ENCODE data around the gene CLSTN1. TPM values are rescaled to one million over a fixed set of nuclear protein-coding genes. Genes with fewer than 3 reads are reported as not detected.
A peak's percentile ranks its signal among the peaks of the same experiment; 100 is the strongest.
"Not testable (repeated sequence)": the region's sequence is repeated elsewhere in the genome, so short reads cannot be mapped to it uniquely, and the experiment has no call there.

Gene CLSTN1
- total RNA-seq, 2 donors from 2014 or later, result 31.7 to 34.1 TPM

DNA sequence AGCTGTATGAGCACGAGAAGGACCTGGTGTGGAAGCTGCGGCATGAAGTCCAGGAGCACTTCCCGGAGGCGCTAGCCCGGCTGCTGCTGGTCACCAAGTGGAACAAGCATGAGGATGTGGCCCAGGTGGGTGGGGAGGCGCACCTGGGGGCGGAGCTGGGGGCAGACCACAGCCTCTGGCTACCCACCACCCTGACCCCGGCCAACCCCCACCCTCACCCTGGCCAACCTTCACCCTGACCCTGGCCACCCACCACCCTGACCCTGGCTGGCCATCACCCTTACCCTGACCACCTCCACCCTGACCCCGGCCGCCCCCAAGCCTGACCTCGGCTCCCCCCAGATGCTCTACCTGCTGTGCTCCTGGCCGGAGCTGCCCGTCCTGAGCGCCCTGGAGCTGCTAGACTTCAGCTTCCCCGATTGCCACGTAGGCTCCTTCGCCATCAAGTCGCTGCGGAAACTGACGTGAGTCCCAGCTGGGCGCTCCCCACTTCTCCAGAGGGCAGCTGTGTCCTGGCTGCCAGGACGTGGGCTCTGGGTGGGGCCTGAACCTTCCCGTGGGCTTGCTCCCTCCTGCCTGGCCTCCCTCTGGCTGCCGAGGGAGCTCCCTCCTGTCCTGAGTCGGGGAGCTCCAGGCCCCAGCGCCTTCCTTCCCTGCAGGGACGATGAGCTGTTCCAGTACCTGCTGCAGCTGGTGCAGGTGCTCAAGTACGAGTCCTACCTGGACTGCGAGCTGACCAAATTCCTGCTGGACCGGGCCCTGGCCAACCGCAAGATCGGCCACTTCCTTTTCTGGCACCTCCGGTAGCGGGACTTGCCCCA, 102.8 kb downstream of the CLSTN1 start:
- DNase-seq (no peak), ATAC-seq (replicated peaks in 1 of 2) (no peak)
- Mint-ChIP-seq H3K4me3 (peak overlapping the region; percentile 25 to 47), H3K9me3 (peaks cover 0 to 4% of the 10 kb centered on the region in 2 donors), H3K36me3 (ENCODE audit: insufficient read depth in 2 of 2) (peaks cover 23 to 53% of the 10 kb centered on the region in 2 donors), H3K27ac (peak overlapping the region; percentile 38), H3K27me3 (ENCODE audit: low read depth) (no peaks in the 10 kb centered on the region), H3K4me1 (ENCODE audit: low read depth) (peaks cover 62% of the 10 kb centered on the region)

DNA sequence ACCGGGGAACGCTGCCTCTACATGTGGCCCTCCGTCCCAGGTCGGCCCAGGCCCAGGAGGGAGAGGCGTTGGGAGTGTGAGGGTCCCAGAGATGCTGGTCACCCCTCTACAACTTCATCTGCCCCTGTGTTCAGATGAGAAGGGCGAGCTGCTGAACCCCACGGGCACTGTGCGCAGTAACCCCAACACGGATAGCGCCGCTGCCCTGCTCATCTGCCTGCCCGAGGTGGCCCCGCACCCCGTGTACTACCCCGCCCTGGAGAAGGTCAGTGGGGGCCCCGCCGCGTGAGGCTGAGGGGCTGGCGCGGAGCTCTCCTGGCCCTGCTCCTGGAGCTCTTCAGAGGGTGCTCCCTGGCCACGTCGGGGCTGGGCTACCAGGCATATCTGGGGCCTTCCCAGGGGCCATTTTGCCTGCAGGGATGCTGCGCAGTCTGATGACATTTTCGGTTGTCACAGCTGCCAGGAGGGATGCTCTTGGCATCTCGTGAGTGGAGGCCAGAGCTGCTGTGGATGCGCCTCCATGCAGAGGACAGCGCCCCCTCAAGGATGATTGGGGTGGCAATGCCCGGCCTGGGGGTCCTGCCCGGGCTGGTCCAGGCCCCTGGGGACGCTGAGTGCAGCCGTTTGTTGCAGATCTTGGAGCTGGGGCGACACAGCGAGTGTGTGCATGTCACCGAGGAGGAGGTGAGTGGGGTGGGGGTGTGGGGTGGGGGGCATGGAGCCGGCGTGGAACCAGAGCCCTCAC, 103.6 kb downstream of the CLSTN1 start:
- Mint-ChIP-seq H3K4me1 (ENCODE audit: low read depth) (peaks cover 67% of the 10 kb centered on the region), H3K27ac (no peak overlapping the region), H3K4me3 (peak overlapping the region; percentile 20 to 34), H3K36me3 (ENCODE audit: insufficient read depth in 2 of 2) (peaks cover 25 to 53% of the 10 kb centered on the region in 2 donors), H3K9me3 (peaks cover 0 to 4% of the 10 kb centered on the region in 2 donors), H3K27me3 (ENCODE audit: low read depth) (no peaks in the 10 kb centered on the region)
- DNase-seq (no peak), ATAC-seq (replicated peaks in 1 of 2) (no peak)

DNA sequence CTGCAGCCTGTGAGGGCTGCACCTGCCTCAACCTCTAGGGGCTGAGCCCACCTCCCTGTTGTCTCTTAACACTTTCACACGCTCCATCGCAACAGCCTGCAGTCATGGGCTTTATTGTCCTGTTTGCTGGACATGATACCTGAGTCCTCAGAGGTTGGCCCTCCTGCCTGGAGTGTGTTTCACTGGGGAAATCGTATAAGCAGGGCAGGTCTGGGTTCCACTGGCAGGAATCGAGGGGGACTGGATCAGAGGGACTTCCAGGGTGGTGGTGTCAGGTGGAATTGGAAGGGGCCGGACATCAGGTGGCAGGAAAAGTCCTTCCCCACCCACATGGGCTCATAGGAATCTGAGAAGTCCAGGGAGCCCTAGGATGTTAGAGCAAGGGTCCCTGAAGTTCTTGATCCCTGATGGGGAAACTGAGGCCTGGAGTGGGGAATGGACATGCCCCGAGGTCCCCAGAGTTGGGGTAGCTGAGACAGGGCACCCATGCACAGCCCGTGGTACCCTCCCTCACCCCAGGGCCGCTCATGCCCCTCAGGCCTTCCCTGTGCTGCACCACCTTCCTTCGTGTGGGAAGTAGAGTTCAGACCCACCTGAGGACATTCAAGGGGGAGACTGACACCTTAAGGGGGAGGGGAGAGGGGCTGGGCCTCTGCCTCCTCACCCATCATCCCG, 105.6 kb downstream of the CLSTN1 start:
- no peak for ATAC-seq (replicated peaks in 1 of 2)
- DNase-seq, result no peak
- Mint-ChIP-seq H3K27me3 (ENCODE audit: low read depth) (no peaks in the 10 kb centered on the region), H3K4me3 (peak overlapping the region; percentile 80 to 83), H3K4me1 (ENCODE audit: low read depth) (peaks cover 73% of the 10 kb centered on the region), H3K36me3 (ENCODE audit: insufficient read depth in 2 of 2) (peaks cover 16 to 38% of the 10 kb centered on the region in 2 donors), H3K27ac (peak overlapping the region; percentile 75), H3K9me3 (no peaks in the 10 kb centered on the region)

DNA sequence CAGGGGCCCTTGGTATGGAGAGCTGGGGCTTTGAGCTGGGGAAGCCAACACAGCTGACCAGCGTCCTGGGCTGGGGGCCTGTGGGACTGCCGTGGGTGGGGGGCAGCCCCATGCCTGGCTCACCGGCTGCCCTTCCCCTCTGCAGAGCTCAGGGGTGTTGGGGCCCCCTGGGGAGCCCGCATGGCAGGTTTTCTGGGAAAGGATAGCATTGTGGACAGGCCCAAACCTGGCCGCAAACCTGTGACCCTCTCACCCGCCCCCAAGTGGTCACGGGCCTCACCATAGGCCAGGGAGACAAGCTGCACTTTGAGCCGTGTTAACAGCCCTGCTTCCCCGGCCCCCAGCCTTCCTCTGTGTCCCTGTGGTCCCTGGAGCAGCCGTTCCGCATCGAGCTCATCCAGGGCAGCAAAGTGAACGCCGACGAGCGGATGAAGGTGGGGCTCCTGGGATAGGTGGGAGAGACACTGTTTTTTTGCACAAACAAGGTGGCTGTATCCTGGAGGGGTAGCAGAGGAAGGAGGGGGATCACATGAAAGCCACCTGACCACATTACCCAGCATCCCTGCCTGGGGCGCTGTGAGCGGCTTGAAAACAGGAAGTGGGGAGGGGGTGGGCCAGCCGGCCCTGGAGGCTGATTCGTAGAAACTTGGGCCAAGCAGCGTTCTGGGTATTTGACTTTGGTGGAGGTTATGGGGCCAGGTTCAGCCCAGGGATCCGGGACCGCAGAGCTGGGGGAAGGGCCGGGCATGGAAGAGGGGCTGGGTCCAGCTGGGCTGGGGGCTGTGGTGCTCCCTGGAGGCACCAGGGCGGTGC, 106.4 kb downstream of the CLSTN1 start:
- Mint-ChIP-seq H3K27ac (peak overlapping the region; percentile 75), H3K4me1 (ENCODE audit: low read depth) (peaks cover 80% of the 10 kb centered on the region), H3K36me3 (ENCODE audit: insufficient read depth in 2 of 2) (peaks cover 12 to 32% of the 10 kb centered on the region in 2 donors), H3K9me3 (no peaks in the 10 kb centered on the region), H3K27me3 (ENCODE audit: low read depth) (no peaks in the 10 kb centered on the region), H3K4me3 (peak overlapping the region; percentile 80 to 83)
- peak; percentile 70 to 77 for ATAC-seq (replicated peaks in 1 of 2)
- peak; percentile 86 to 87 for DNase-seq

DNA sequence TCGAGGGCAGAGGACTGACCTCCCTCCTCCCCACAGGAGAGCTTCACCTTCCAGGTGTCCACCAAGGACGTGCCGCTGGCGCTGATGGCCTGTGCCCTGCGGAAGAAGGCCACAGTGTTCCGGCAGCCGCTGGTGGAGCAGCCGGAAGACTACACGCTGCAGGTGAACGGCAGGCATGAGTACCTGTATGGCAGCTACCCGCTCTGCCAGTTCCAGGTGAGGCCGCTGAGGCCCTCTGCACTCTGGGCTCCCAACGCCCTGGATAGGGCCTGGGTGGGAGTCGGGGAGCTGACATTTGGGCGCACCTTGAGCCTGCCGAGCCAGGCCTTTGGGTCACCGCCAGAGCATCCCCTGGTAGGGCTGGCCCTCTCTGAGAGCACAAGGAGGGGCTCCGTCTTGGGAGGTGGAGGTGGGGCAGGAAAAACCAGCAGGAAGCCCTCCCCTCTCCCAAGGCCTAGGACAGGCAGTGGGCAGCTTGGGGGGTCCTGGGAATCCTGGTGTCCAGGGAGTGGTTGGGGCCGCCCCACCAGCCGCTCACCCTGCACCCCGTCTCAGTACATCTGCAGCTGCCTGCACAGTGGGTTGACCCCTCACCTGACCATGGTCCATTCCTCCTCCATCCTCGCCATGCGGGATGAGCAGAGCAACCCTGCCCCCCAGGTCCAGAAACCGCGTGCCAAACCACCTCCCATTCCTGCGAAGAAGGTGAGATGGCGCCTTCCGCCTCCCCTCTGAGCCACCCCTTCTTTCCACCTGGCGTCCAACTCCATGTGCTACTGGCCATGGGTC, 107.2 kb downstream of the CLSTN1 start:
- Mint-ChIP-seq H3K4me3 (peak overlapping the region; percentile 80 to 83), H3K9me3 (no peaks in the 10 kb centered on the region), H3K27ac (peak overlapping the region; percentile 58), H3K36me3 (ENCODE audit: insufficient read depth in 2 of 2) (peaks cover 12 to 31% of the 10 kb centered on the region in 2 donors), H3K27me3 (ENCODE audit: low read depth) (no peaks in the 10 kb centered on the region), H3K4me1 (ENCODE audit: low read depth) (peaks cover 80% of the 10 kb centered on the region)
- DNase-seq (no peak), ATAC-seq (replicated peaks in 1 of 2) (no peak)

DNA sequence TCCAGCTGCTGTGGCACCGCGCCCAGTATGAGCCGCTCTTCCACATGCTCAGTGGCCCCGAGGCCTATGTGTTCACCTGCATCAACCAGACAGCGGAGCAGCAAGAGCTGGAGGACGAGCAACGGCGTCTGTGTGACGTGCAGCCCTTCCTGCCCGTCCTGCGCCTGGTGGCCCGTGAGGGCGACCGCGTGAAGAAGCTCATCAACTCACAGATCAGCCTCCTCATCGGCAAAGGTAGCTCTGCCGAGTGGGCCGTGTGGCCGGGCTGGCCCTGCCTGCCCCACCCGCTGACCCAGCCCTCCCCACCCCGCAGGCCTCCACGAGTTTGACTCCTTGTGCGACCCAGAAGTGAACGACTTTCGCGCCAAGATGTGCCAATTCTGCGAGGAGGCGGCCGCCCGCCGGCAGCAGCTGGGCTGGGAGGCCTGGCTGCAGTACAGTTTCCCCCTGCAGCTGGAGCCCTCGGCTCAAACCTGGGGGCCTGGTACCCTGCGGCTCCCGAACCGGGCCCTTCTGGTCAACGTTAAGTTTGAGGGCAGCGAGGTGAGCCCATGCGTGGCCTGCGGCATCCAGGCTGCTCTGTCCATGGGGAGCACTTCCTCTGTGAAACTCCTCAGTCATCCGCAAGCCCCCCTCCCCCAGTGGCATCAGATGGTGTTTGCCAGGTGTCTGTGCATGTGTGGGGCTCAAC, 108.1 kb downstream of the CLSTN1 start:
- peaks cover 75% of the 10 kb centered on the region for H3K4me1 Mint-ChIP-seq (ENCODE audit: low read depth)
- peak overlapping the region; percentile 80 to 83 for H3K4me3 Mint-ChIP-seq
- peak; percentile 60 to 61 for DNase-seq
- ATAC-seq (replicated peaks in 1 of 2), result peak; percentile 17 to 21
- H3K27me3 Mint-ChIP-seq (ENCODE audit: low read depth), result no peaks in the 10 kb centered on the region
- H3K9me3 Mint-ChIP-seq, result no peaks in the 10 kb centered on the region
- peak overlapping the region; percentile 58 for H3K27ac Mint-ChIP-seq
- peaks cover 16 to 33% of the 10 kb centered on the region in 2 donors for H3K36me3 Mint-ChIP-seq (ENCODE audit: insufficient read depth in 2 of 2)

DNA sequence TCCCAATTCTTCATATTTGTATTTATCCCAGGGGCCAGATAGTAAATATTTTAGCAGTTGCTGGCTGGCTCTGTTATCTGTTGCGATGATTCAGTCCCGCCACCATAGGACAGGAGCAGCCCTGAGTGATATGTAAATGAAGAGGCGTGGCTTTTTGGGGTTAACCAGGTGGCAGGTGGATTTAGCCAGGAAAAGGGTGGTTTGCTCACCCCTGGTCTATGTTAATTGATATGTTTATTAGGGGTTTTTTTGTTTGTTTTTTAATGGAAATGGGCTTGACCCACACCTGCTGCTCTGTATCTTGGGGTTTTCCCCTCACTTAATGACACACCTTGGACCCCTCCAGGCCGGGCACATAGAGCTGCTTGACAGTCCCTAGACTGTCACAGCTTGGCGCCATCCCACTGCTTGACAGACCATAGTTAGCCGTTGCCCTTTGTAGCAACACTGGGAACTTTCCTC, 109.5 kb downstream of the CLSTN1 start:
- H3K4me1 Mint-ChIP-seq (ENCODE audit: low read depth), result peaks cover 69% of the 10 kb centered on the region
- ATAC-seq (replicated peaks in 1 of 2), result no peak
- peak overlapping the region; percentile 4 to 9 for H3K4me3 Mint-ChIP-seq

DNA sequence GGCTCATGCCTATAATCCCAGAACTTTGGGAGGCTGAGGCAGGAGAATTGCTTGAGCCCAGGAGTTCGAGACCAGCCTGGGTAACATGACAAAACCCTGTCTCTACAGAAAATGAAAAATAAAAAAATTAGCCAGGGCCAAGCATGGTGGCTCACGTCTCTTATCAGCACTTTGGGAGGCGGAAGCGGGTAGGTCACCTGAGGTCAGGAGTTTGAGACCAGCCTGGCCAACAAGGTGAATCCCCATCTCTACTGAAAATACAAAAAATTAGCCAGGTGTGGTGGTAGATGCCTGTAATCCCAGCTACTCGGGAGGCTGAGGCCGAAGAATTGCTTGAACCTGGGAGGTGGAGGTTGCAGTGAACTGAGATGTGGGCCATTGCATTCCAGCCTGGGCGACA, 111.0 kb downstream of the CLSTN1 start:
- ATAC-seq (replicated peaks in 1 of 2), result not testable (repeated sequence)
- Mint-ChIP-seq H3K4me1 (ENCODE audit: low read depth) (peaks cover 56% of the 10 kb centered on the region), H3K36me3 (ENCODE audit: insufficient read depth in 2 of 2) (peaks cover 15 to 28% of the 10 kb centered on the region in 2 donors)

More for the DNA sequence above, 109.5 kb downstream of the CLSTN1 start:
- Mint-ChIP-seq H3K27me3 (ENCODE audit: low read depth) (no peaks in the 10 kb centered on the region), H3K27ac (peak overlapping the region; percentile 32), H3K36me3 (ENCODE audit: insufficient read depth in 2 of 2) (peaks cover 17 to 34% of the 10 kb centered on the region in 2 donors), H3K9me3 (no peaks in the 10 kb centered on the region)
- DNase-seq, result no peak

DNA sequence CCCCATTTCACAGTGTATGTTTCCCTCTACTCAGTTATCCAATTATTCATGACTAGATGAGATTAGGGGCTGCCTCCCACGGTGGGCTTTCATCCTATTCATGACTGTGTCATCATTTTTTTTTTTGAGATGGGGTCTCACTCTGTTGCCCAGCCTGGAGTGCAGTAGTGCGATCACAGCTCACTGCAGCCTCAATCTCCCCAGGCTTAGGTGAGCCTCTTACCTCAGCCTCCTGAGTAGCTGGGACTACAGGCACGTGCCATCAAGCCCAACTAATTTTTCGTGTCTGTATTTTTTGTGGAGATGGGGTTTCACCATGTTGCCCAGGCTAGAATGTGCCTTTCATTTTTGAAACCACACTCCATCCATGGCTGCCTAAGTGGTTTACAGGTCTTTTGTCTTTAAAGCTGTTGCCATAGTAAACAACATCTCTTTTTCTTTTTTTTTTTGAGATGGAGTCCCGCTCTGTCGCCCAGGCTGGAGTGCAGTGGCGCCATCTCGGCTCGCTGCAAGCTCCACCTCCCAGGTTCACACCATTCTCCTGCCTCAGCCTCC, 112.2 kb downstream of the CLSTN1 start:
- H3K4me1 Mint-ChIP-seq (ENCODE audit: low read depth), result peaks cover 53% of the 10 kb centered on the region
- H3K36me3 Mint-ChIP-seq (ENCODE audit: insufficient read depth in 2 of 2), result peaks cover 13 to 26% of the 10 kb centered on the region in 2 donors
- DNase-seq, result no peak
- no peaks in the 10 kb centered on the region for H3K27me3 Mint-ChIP-seq (ENCODE audit: low read depth)
- H3K27ac Mint-ChIP-seq, result peak overlapping the region; percentile 54
- no peak for ATAC-seq (replicated peaks in 1 of 2)
- no peaks in the 10 kb centered on the region for H3K9me3 Mint-ChIP-seq
- H3K4me3 Mint-ChIP-seq, result no peak overlapping the region

More for the DNA sequence above, 111.0 kb downstream of the CLSTN1 start:
- DNase-seq; H3K4me3 Mint-ChIP-seq; H3K27me3 Mint-ChIP-seq (ENCODE audit: low read depth); H3K27ac Mint-ChIP-seq; H3K9me3 Mint-ChIP-seq: not testable (repeated sequence)

DNA sequence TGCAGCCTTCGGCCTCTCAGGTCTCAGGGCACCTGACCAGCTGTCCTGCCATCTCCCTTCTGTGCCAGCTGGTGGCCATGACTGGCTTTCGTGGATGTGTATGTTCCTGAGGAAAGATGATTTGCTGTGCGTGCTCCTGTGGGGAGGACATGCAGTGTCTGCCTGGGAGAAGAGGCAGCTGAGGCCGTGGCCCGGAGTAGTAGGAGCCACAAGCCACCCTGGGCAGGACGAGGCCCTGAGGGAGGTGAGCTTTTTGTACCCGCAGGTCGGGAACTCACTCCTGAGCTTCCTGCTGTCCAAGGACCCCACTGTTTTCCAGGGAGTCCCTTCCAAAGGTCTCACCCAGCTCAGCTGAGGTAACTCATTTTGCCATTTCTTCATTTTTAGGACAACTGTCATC, 113.7 kb downstream of the CLSTN1 start:
- peaks cover 54% of the 10 kb centered on the region for H3K4me1 Mint-ChIP-seq (ENCODE audit: low read depth)
- peak overlapping the region; percentile 58 for H3K27ac Mint-ChIP-seq

DNA sequence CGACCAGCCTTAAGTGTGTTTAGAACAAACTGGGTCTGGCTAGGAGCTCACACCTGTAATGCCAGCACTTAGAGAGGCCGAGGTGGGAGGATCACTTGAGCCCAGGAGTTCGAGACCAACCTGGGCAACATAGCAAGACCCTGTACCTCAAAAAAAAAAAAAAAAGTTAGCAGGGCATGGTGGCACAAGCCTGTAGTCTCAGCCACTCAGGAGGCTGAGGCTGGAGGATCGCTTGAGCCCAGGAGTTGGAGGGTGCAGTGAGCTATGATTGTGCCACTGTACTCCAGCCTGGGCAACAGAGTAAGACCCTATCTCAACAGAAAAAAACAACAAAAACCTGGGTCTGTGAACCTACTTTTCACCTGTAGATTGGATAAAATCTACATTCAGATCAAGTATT, 117.6 kb downstream of the CLSTN1 start:
- H3K4me1 Mint-ChIP-seq (ENCODE audit: low read depth), result peaks cover 61% of the 10 kb centered on the region
- H3K27ac Mint-ChIP-seq, result peak overlapping the region; percentile 68
- no peak overlapping the region for H3K4me3 Mint-ChIP-seq
- ATAC-seq (replicated peaks in 1 of 2) (no peak), DNase-seq (no peak)
- no peaks in the 10 kb centered on the region for H3K27me3 Mint-ChIP-seq (ENCODE audit: low read depth)
- H3K36me3 Mint-ChIP-seq (ENCODE audit: insufficient read depth in 2 of 2), result peaks cover 14 to 39% of the 10 kb centered on the region in 2 donors
- H3K9me3 Mint-ChIP-seq, result peaks cover 0 to 6% of the 10 kb centered on the region in 2 donors

More for the DNA sequence above, 113.7 kb downstream of the CLSTN1 start:
- ATAC-seq (replicated peaks in 1 of 2) (no peak), DNase-seq (no peak)
- no peaks in the 10 kb centered on the region for H3K9me3 Mint-ChIP-seq
- H3K27me3 Mint-ChIP-seq (ENCODE audit: low read depth), result no peaks in the 10 kb centered on the region
- H3K4me3 Mint-ChIP-seq, result no peak overlapping the region
- H3K36me3 Mint-ChIP-seq (ENCODE audit: insufficient read depth in 2 of 2), result peaks cover 11 to 23% of the 10 kb centered on the region in 2 donors

Data from activated T-cell treated with anti-CD3 and anti-CD28 coated beads, Interleukin-2, amount 50 U/mL, for 72 hours (primary cell).